GM18511 (cell line): ENCODE data around the gene PRKCZ.
"Not testable (repeated sequence)": the region's sequence is repeated elsewhere in the genome, so short reads cannot be mapped to it uniquely, and the experiment has no call there.

Experiments
- ATAC-seq: cut with Tn5 transposase; IDR thresholded peaks from one replicate; pipeline ENCODE4 v1.9.1; 2021; ENCODE audit warnings: mild to moderate bottlenecking, moderate library complexity; ENCODE audit not compliant: unreplicated experiment

The PRKCZ gene

DNA sequence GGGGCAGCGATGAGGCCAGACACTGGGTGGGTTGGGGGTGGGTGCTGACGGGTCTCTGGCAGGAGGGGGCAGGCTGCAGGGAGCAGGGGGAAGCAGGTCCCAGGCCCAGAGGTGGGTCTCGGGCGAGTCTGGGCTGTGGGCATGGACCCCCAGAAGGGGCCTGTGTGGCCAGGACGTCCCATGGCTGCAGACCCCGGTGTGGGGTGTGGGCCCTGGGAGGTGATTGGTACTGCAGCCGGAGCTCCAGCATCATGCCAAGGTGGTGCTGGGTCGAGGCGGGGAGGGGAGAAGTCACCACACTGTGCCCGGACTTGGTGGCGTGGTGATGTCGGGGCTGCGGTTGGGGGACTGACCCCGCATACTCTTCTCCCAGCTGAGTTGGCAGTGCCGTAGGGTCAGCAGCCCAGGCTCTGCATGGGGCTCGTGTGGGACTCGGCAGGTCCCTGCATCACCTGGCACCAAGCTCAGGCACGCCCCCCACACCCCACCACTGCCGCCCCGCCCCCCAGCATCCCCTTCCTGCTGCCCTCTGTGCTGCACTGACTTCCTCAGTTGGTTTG is 31.2 kb downstream of the PRKCZ start:
- ATAC-seq: no peak

DNA sequence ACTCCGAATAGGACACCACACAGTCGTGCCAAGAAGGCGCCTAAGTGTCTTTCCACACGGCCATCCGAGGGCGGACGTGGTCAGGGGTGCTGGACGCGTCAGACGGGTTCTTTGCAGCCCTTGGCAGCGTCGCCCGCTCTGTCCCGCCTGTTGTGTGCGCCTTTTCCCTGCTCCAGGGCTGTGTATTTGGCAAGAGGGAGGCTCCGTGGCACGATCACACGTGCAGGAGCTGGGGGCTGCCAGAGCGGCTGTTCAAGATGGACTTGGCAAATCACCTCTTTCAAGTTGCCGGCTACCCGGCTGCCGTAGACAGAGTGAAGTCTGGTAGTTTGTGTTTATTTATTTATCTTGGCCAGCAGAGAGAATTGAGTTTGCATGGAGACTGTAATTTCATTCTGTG is 31.9 kb downstream of the PRKCZ start:
- ATAC-seq: no peak

DNA sequence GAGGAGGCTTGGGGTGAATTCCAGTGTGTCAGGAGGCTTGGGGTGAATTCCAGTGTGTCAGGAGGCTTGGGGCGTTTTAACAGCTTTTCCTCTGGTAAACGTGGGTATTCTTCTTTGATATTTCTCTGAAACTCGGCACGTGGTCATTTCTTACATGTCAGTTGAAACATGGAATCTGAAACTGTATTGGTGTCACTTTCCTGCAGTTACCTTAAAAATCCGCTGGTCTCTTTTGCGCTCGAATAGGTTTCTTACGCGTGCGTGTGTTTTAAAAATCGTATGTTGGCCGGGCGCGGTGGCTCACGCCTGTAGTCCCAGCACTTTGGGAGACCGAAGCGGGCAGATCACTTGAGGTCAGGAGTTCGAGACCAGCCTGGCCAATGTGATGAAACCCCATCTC is 33.5 kb downstream of the PRKCZ start:
- no peak for ATAC-seq

DNA sequence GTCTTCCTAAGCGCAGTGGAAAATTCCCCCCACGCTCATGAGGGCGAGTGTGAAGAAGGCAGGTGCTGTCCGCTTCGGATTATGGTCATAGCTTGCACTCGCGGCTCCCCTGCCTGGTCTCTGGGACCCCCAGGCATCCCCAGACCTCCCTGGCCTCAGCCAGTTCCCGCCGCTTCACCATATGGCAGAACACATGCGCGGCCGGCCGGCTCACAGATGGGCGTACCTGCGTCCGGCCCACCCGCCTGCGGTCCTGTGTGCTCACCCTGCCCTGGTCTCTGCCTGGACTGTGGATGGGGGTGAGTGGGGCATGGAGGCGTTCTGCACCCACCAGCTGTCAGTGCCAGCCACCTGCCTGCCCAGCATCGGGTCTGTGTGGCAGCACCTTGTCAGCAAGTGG is 34.1 kb downstream of the PRKCZ start:
- no peak for ATAC-seq

DNA sequence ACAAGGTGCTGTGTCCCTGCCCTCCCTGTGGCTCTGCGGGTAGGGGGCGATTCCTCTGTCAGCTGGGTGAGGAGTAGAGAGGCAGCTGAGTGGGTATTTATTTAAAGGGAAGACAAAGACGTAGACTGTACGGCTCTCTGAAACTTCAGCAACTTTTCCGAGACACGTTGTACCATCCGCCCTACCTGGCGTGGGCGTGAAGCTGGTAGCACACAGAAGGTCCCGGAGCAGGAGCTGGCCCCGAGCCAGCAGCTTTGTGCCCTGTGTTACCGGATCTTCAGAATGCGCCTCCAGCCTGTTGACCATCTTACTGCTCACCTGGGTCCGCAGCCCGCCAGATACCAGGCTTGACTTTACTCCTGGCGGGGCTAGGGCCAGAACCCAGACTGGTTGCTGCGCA is 34.9 kb downstream of the PRKCZ start:
- no peak for ATAC-seq

DNA sequence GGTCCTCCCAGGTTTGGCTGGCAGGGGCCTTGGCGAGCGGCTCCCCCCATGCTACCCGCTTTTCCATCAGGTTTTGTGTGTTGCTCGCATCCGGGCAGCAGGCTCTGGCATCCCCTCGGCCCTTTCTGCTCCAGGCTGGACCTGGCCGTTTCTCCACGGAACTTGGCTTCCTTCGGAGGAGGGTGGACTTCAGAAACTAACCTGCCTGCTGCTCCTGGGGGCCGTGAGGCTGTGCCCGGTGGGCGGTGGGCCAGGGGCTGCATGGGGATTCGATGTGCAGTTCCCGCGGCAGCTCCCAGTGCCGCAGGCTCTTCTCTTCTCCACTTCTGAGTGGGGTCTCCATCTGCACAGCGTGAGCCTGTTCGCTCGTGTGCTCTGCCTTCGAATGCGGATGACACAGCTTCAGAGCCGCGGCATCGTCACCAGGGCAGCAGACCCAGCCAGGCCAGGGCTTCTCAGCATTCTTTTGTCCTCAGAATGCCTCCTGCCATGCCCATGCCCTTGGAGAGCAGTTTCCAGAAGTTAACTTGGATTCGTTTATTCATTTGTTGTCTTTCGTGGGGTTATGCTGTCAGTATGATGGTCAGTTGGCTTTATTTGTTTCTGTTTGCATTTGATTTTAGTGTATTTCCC is 36.4 kb downstream of the PRKCZ start:
- no peak for ATAC-seq

DNA sequence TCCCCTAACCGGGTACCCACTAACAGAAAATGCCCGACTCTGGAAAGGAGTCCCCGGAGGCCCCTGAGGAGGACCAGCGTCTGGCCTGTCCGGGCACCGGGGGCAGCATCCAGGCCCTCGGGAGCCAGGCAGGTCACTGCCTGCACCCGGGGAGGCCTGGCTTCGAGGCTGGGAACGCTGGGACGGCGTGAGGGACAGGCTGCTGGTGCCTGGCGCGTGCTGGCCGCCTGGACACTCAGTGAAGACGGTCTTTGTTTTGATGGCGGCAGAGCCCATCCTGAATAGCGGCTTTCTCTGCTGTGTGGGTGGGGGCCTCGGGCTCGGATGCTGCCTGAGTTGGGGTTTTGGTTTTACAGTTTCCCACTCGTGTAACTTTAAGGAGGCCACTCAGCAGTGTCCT is 37.6 kb downstream of the PRKCZ start:
- ATAC-seq: no peak

DNA sequence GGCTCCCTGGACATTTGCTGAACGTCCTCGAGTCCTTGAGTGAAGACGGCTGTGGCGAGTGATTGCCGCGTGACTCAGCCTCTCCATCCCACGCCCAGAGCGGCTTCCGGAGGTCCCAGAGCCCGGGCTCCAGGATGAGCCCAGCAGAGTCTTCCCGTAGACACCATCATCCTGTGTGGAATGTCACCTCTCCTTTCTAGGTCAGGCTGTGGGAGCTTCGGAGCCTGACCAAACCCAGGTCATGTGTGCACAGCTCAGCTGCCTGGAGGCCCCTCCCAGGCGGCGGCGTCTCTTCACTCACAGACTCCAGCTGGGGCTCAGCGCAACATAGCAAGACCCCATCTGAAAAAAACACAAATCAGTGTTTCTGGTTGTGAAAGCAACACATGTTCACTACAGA is 38.2 kb downstream of the PRKCZ start:
- ATAC-seq: no peak

DNA sequence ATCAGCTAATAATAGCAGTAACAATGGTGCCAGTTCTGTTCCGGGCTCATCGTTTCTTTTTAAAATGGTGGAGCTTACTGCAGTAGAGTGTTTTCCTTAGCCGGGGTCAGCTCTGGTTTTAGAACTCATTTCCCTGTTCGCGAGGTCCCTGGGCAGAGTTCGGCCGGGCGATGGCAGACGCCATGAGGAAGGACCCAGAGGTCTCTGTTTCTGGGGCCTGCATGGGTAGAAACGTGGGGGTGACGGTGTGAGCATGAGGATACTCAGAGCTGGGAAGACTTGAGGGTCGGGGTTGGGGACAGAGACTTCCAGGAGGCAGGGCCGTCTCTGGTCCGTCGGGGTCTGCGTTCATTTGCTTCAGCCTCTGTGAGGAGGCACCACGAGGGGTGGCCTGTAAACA is 38.8 kb downstream of the PRKCZ start:
- ATAC-seq: no peak

DNA sequence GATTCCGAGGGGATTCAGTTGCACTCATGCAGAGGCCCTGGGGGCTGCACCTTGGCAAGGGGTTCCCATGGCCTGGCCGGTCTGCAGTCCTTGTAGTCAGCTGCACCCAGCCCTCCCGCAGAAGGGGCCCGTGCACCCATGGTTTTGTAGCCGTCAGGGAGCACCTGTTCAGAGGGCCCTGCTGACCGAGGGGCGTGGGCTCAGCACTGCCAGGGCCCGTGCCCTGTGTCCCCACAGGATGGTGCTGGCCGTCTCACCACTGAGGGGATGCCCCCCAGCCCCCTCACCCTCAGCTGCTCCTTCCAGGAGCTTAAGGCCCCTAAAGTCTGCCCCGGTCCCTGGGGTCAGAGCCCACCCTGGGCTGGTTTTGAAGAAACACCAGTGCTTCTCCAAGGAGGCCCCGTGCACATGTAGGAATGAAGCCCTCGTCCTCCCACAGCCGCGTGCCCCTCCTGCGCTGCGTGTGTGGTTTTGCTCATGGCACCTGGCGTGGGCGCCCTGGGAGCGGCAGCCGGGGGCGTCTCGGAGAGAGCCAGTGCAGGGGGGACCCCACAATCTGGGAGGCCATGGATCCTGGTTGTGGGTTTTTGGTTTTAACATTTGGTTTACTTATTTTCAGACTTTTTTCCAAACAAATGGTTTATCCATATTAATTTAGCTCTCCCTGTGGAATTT is 40.1 kb downstream of the PRKCZ start:
- no peak for ATAC-seq

DNA sequence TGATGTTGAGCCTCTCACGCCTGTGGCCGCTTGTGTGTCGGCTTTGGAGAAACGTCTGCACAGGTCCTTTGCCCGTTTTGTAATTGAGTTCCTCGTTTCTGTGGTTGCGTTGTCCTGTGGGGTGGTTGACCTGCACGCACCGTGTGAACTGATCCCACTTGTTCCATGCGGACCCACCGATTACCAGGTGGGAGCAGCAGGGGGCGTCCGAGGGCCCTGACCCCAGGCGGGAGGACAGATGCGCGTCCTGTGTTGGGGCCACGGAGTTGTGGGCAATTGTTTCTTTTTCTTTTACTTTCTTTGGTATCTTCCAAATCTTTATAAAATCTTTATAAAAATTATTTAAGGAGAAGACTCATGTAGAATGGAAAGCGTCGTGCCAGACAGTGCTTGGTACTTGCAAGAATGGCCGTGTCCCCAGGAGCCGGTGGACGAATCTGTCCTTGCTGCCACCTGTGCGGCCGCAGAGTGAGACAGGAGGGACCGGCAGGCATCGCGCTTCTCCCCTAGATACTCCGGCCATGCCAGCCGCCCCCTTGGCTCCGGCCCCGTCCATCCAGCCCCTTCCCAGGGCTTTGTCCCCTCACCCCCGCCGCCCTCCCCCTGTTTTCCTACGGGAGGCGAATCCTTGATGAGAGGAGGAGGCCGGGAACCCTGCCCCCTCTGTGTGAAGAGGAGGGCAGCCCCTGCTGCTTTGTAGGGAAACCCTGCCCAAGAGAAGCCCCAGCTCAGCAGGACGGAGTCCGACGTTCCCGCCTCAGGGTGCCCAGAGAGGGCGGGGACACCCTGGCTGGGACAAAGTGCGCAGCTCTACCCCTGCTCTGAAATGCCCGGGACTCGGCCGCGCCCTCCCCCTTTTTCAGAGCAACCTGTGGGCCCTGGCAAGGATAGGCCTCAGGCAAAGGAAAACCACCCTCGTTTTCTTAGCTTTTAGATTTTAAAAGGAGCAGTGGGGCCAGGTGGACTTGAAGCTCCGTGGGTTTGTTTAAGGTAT is 41.7 kb downstream of the PRKCZ start:
- ATAC-seq: no peak

DNA sequence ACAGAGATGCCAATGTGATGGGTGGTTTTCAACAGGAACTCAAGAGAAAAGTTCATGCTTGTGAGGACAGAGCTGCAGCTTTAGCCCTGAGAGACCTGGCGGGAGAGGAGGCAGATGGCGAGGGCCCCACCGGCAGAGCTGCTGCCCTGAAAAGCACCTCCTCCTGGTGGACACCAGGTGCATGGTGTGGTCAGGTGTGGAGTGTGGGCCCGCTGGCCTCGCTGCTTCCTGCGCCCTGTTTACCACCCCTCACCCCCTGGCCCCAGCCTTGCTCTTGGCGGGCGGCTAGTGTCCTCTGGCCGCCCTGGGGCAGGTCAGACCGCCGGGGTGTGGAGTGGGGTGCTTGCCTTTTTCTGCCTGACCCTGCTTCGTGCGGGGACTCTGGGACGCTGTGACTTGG is 42.8 kb downstream of the PRKCZ start:
- no peak for ATAC-seq

DNA sequence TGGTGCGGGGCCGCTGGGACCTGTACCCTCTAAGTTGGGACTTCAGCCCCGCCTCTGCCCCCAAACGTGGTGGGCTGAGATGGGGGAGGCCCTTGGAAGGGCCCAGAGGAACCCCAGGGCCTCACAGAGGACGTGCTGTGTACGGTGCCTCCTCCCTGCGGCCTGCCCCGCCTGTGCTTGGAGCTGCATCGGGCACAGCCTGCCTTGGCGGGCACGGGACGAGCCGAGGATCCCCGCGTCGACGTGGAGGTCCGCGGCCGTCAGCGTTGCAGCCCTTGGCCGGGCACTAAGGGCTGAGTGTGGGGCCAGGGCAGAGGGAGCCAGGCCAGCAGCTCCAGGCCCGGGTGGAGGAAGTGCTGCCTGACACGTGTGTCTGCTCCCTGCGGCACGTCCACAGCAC is 43.4 kb downstream of the PRKCZ start:
- ATAC-seq: no peak

DNA sequence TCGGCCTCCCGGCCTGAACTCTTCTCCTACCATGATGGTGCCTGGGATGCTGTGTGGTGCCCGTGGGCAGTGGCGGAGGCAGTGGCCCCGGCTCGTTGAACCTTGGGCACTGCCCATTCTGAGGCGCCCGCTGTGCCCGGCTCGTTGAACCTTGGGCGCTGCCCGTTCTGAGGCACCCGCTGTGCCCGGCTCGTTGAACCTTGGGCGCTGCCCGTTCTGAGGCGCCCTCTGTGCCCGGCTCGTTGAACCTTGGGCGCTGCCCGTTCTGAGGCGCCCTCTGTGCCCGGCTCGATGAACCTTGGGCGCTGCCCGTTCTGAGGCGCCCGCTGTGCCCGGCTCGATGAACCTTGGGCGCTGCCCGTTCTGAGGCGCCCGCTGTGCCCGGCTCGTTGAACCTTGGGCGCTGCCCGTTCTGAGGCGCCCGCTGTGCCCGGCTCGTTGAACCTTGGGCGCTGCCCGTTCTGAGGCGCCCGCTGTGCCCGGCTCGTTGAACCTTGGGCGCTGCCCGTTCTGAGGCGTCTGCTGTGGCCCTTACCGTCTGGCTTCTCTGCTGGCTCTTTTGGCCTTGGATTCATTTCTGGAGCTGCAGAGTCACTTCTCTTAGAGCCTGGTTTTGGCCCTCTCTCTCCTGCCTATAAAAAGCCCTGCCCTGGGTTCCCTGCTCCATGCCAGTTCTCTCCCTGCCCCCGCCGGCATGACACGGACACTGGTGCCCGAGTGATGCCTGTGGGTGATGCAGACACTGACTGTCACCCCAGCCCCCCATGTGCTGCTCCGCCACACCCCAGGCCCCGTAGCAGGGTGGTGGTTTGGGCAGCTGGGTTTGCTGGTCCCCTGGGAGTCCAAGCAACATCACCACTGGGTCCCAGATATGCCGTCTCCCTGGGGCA is 44.3 kb downstream of the PRKCZ start:
- not testable (repeated sequence) for ATAC-seq

DNA sequence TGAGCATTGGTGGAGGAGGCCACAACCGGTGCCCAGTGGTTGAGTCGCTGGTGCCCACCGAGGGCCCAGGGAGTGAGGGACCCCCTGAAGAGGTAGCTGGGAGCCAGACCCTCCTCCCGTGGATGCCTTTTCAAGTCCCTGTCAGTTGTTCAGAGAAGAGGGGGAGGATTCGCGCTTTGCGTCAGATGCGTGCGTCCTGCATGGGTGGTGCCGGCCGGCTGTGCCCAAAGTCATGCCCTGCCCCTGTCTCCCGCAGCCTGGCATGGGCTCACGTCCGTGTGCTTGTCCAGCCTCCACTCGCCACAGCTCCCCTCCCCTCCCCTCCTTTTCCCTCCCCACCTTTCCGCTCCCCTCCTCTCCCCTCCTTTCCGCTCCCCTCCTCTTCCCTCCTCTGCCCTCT is 45.2 kb downstream of the PRKCZ start:
- ATAC-seq: no peak

DNA sequence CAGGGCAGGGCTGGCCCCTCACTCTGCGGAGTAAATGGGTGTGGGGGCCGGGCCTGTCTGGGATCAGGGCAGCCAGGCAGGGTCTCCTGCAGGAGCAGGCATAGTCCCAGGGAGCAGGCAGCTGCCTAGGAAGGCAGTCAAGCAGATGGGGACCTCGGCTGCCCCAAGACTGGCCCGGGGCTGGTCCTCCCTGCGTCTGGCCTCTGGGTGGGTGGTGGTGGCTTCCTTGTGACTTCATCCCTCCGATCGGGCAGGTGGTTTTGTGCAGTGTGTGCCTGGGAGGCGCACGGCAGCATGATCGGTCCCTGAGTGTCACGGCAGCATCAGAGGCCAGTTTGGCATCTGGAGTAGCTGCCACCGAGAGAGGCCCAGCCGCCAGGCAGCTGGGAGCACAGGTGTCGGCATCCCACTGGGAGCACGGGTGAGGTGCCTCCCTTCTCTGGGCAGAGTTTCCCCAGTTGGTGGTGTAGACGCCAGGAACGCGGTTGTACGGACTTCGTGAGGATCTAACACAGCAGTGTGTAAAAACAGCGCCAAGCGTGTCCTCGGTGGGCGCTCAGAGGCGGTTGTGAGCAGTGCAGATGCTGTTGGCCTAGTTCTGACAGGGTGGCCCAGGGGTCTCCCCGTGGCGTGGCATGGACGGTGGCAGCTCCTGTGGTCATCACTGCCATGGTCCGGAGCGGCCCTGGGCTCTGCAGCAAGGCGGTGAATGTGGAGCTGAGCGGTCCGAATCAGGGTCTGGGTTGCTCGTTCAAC is 45.9 kb downstream of the PRKCZ start:
- ATAC-seq: no peak

DNA sequence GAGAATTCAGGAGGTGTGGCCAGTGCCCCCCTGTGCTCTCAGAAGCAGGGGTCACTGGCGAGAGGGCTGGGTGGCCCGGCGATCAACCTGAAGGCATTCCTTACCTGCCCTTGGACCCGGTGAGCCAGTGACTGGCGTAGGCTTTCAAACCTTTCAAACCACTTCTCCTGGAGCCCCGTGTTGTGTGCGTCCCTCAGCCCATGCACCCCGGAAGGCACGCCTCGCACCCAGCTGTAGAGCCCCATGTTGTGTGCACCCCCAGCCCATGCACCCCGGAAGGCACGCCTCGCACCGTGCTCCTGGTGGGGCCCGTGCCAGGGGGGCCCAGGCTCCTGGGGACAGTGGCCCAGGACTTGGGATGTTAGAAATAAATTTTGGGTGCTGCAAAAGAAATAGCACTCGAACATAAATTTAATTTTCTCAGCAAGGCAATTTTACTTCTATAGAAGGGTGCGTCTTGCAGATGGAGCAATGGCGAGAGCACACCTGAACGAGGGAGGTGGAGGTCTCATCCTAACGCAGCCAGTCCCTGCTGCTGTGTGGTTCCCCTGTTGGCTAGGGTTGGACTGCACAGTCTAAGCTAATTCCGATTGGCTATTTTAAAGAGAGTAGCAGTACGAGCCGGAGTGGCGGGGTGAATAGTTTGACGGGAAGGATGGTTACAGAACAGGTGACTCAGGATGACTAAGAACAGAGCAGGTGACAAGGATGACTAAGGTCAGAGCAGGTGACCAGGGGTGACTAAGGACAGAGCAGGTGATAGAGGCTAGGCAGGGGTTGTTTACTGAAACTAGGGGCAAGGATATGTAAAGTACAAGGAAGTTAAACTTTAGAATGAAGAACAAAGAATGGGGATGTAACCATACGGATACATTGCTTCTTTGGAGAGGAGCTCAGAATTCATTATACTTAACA is 47.4 kb downstream of the PRKCZ start:
- no peak for ATAC-seq

DNA sequence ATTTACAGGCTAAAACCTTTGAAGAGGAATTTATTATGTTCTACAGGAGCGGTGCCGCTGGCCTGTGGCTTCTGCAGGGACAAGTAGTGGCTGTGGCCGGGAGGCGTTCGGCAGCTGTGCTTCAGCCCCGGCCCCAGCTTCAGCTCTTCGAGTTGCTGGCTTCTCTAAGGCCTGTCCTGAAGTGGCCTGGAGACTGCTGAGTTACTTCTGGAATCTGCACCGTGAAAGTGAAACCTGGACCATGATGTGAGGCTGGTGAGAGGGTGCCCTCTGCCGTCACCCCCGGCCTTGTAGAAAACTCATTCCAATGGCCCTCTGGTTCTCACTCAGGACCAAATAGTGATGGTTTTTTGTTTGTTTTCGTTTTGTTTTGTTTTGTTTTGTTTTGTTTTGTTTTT is 48.1 kb downstream of the PRKCZ start:
- no peak for ATAC-seq
